ENCODE measurements around the gene LPCAT2.

DNA sequence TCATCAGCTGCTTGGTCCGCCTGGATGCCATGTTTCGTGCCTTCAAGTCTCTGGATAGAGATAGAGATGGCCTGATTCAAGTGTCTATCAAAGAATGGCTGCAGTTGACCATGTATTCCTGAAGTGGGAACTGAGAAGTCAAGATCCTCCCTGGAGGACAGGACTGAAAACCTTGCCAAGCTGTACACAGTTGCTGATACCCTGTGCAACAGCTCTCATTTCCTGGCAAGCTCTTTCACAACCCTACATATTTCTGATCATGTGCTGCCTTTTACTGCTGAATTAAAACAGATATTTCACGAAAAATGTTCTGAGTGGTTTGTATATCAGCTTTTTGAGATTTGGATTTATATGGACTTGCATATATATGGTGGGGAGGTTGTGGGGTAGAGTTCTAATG lies 58.5 kb downstream of the LPCAT2 start:
- TF ChIP-seq POLR2A (IDR thresholded peaks at IDR 0.05) (no peak), CTCF (IDR thresholded peaks at IDR 0.05) (no peak), EP300 (IDR thresholded peaks at IDR 0.05) (no peak), POLR2AphosphoS5 (IDR thresholded peaks at IDR 0.05) (no peak)
